Naive thymus-derived CD8-positive, alpha-beta T cell (primary cell): ENCODE measurements around the gene POU2F2. TPM values are rescaled to one million over a fixed set of nuclear protein-coding genes. Genes with fewer than 3 reads are reported as not detected.

Experiments used
- ATAC-seq, 2 donors: fragments of 150-1000 bp; cut with Tn5 transposase in 1 of 2; sonication (Bioruptor Pico), chemical (Tn5 transposase) in 1 of 2; 1 replicate in 1 of 2; 2 replicates in 1 of 2; pipeline ENCODE4 v1.10.0; 2021; ENCODE audit warnings: mild to moderate bottlenecking in 2 of 2, moderate library complexity in 2 of 2
- POLR2A ChIA-PET: fragments of 350-600 bp; sonication (Branson Sonifier 250); formaldehyde crosslinking; loops from one replicate; lab custom pipeline; 2021; ENCODE audit warnings: antibody characterized with exemption; lab: Charles Lee
- DNase-seq, 10 donors: peaks; one replicate each; pipeline versions ENCODE4 v3.0.0 to v3.0.0-alpha.2; 2020 to 2022
- H3K27ac Mint-ChIP-seq, 10 donors: one replicate each; pipeline ENCODE4 v1.8.0; 2020 to 2022; ENCODE audit warnings: mild to moderate bottlenecking in 10 of 10, mixed read lengths in 10 of 10, moderate library complexity in 4 of 10, inconsistent platforms in 1 of 10
- H3K27me3 Mint-ChIP-seq, 5 donors: one replicate each; pipeline ENCODE4 v1.8.0; 2021 to 2022; ENCODE audit warnings: mixed read lengths in 5 of 5
- H3K36me3 Mint-ChIP-seq, 3 donors: one replicate each; pipeline ENCODE4 v1.8.0; 2020 to 2022; ENCODE audit warnings: mixed read lengths in 3 of 3, mild to moderate bottlenecking in 2 of 3, inconsistent platforms in 1 of 3
- H3K4me1 Mint-ChIP-seq, 4 donors: one replicate each; pipeline ENCODE4 v1.8.0; 2021 to 2022; ENCODE audit warnings: mixed read lengths in 4 of 4
- H3K4me3 Mint-ChIP-seq, 10 donors: one replicate each; pipeline ENCODE4 v1.8.0; 2020 to 2022; ENCODE audit warnings: mild to moderate bottlenecking in 10 of 10, mixed read lengths in 10 of 10, moderate library complexity in 6 of 10, inconsistent platforms in 1 of 10
- H3K9me3 Mint-ChIP-seq, 9 donors: one replicate each; pipeline ENCODE4 v1.8.0; 2020 to 2022; ENCODE audit warnings: mixed read lengths in 9 of 9, mild to moderate bottlenecking in 3 of 9, inconsistent platforms in 1 of 9, moderate library complexity in 1 of 9
- polyA plus RNA-seq, 3 donors: library from polyadenylated mRNA; unstranded; fragments of 300-500 nt; fragmentation: Illumina TruSeq; gene quantifications; one replicate each; pipeline ENCODE4 v1.2.3, GENCODE V29; 2021
- total RNA-seq, 8 experiments: library from RNA in 2 of 8; stranded (reverse) in 2 of 8; gene quantifications; one replicate each; pipeline ENCODE4 v1.2.3 and lab custom pipeline; 2021 to 2026

The POU2F2 gene
- total and polyA plus RNA-seq, 5 experiments from 2014 or later: 2.4 to 88.5 (median 6.6) TPM

DNA sequence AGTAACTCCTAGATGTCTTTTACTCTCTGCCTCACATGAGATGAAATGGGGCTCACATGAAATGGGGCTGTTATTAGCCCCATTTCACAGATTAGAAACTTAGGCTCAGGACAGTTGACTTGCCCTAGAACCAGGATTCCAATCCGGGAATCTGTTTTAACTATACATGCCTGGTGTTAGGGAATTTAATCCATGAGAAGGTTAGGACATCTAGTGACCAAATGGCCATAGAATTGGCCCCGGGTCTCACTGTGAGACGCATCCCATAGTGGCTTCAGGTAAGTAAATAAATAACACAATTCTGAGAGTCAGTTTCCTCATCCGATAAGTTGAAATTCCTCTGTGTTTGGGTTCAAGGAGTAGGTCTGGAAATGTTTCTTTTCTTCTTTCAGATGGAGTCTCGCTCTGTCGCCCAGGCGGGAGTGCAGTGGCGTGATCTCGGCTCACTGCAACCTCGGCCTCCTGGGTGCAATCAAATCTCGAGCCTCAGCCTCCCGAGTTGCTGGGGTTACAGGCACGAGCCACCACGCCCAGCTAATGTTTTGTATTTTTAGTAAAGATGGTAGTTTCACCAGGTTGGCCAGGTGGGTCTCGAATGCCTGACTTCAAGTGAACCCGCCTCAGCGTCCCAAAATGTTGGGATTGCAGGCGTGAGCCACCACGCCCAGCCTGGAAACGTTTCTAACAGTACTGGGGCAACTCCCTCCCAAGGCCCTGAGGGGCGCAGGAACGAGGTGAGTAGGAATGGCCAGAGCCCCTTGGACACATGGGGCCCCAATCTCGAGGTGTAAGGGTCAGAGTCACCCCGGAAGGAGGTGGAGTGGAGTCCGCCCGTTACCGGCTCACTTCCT is 57.5 kb downstream of the POU2F2 start:
- Mint-ChIP-seq H3K4me1 (peaks cover 29 to 40% (median 36%) of the 10 kb centered on the region in 4 donors), H3K9me3 (no peaks in the 10 kb centered on the region), H3K27me3 (peaks cover 0 to 9% (median 0%) of the 10 kb centered on the region in 5 donors), H3K36me3 (peaks cover 0 to 13% (median 0%) of the 10 kb centered on the region in 3 donors), H3K4me3 (peak overlapping the region; percentile 93 to 99 (median 98)), H3K27ac (peak overlapping the region; percentile 98 to 100 (median 100))
- DNase-seq (peak in 1 of 10 donors; percentile 7), ATAC-seq (no peak)
- POLR2A ChIA-PET: interaction anchor here (0.6 to 0.7 kb wide), 3 partner anchors 110 to 327 kb away, joined by 3 to 4 read pairs (median 3); no protein-coding TSS in a partner anchor

DNA sequence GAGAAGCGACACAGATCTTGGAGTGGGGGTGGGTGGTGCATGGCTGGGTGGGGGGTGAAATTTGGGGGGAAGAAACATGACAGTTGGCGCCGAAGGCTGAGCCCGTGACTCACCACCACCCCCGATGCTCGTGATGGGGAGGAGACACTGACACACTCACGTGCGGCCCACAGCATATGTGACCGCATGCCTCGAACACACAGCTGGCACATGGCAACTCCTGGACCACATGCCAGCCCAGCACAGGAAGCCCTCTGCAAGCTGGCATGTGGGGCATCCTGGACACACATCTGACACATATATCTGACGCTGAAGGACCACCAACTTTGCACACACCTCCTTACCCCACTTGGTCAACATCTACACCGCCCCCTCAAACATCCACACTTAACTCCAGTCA is 61.0 kb downstream of the POU2F2 start:
- peak overlapping the region in 5 of 10 donors; percentile 49 to 71 (median 51) for H3K27ac Mint-ChIP-seq
- peaks cover 0 to 9% (median 0%) of the 10 kb centered on the region in 5 donors for H3K27me3 Mint-ChIP-seq
- H3K9me3 Mint-ChIP-seq: no peaks in the 10 kb centered on the region
- POLR2A ChIA-PET: interaction anchor here (0.8 kb wide), 1 partner anchor 19 kb away, joined by 4 read pairs; no protein-coding TSS in a partner anchor
- peaks cover 10 to 18% (median 14%) of the 10 kb centered on the region in 4 donors for H3K4me1 Mint-ChIP-seq
- H3K4me3 Mint-ChIP-seq: no peak overlapping the region
- H3K36me3 Mint-ChIP-seq: no peaks in the 10 kb centered on the region
- ATAC-seq: no peak
- DNase-seq: no peak

DNA sequence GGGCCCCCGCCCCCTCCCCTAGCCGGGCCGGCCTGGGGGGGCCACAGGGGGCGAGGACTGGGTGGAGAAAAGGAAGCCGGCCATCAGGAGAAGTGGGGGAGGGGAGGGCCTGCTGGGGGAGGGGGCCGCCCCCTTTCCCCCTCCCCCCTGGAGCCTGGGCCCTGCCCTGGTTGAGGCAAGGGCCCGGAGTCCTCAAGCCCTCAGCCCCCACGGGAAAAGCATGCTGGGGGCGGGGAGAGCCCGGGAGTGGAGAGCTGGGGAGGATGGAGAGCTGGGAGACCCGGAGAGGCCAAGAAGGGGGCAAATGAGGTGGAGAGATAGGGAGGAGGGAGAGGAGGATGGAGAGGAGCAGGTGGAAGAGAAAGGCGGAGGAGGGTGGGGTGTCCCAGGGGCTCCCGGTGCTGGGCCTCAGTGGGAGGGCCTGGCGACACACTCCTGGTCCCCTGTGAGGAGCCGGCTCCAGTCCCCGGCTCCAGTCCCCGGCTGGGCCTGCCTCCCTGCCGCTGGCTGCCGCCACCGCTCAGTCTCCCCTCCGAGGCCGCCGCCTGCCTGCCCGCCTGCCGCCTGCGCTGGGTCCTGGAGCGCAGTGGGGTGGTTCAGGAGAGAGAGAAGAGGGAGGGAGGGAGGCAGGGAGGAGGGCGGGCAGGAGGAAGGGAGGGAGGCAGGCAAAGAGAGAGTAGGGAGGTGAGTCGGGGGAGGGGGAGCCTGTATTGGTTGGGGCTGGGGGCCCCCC is 62.5 kb downstream of the POU2F2 start, which contains the start of gene GRIK5:
Gene GRIK5, minus strand, starts transcription at position 588 of the 733 bp plus-strand sequence. CDS start 4,436 bp downstream, outside the sequence.
- DNase-seq (no peak), ATAC-seq (peak; percentile 30 to 52)
- Mint-ChIP-seq H3K27ac (peak within 1 kb of the TSS in 3 of 10 donors; percentile 4 to 76 (median 22)), H3K36me3 (no peaks in the 10 kb centered on the region), H3K9me3 (no peaks in the 10 kb centered on the region), H3K27me3 (peaks cover 0 to 12% (median 0%) of the 10 kb centered on the region in 5 donors), H3K4me1 (peaks cover 0 to 5% (median 4%) of the 10 kb centered on the region in 4 donors), H3K4me3 (peak within 1 kb of the TSS in 2 of 10 donors; percentile 15 to 58)
- POLR2A ChIA-PET: interaction anchor here (0.6 kb wide), 1 partner anchor 99 kb away, joined by 4 read pairs; no protein-coding TSS in a partner anchor

DNA sequence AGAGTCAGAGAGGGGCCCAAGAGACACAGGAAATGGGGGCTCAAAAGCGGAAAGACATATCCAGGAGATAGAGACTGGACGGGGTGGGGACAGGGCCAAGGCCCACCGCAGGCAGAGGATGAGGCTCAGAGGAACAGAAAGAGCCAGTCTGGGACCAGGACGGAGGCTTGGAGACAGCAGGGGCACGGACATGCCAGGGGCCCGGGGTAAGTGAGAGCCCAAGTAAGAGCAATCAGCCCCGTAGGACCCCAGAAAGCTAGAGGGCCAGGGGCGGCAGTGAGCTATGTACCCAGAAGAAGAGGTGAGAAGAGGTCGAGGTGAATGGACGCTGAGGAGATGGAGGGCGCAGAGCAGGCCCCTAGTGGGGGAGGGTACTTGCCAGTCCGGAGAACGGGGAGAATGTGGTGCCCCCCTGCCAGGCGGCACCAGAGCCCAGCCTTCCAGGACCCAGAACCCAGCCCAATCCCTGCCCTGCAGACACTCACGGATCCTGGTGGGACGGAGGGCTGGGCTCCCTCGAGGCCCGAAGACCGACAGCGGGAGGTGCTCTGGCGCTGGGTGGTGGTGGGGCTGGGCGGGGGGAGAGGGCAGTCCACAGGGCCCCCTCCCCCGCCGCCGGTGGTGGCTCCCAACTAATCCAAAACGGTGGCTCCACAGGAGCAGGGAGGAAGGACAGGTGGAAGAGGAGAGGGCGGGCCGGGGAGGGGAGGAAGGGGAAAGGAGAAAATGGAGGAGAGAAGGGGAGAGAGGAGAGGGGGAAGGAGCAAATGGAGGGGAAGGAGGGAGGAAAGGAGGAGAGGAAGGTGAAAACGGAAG is 63.3 kb downstream of the POU2F2 start:
- peaks cover 0 to 20% (median 7%) of the 10 kb centered on the region in 5 donors for H3K27me3 Mint-ChIP-seq
- H3K4me3 Mint-ChIP-seq: no peak overlapping the region
- ATAC-seq (no peak), DNase-seq (no peak)
- H3K4me1 Mint-ChIP-seq: peaks cover 0 to 3% (median under 1%) of the 10 kb centered on the region in 4 donors
- H3K9me3 Mint-ChIP-seq: no peaks in the 10 kb centered on the region
- no peaks in the 10 kb centered on the region for H3K36me3 Mint-ChIP-seq
- POLR2A ChIA-PET: interaction anchor here (0.6 kb wide), 1 partner anchor 98 kb away, joined by 4 read pairs; no protein-coding TSS in a partner anchor
- H3K27ac Mint-ChIP-seq: no peak overlapping the region

DNA sequence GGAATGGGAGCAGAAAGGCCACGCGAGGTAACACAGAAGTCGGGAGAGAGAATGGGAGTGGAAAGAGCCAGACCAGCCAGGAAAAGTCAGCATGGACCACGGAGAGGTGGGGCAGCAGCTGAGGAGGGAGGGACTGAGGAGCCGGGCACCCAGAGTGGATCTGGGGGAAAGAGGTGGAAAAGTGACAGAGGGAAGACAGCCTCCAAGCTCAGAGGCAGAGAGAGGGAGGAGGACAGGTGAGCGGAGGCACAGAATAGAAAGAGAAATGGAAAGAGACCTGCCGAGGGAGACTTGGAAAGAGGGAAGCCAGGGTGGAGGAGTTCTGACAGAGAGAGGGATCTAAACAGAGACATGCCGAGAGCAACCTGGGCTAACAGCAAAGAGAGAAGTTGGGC is 63.9 kb downstream of the POU2F2 start:
- Mint-ChIP-seq H3K27me3 (peaks cover 0 to 23% (median 10%) of the 10 kb centered on the region in 5 donors), H3K9me3 (no peaks in the 10 kb centered on the region), H3K4me1 (peaks cover 0 to 3% (median under 1%) of the 10 kb centered on the region in 4 donors), H3K27ac (no peak overlapping the region), H3K4me3 (no peak overlapping the region), H3K36me3 (no peaks in the 10 kb centered on the region)
- DNase-seq (no peak), ATAC-seq (no peak)
- POLR2A ChIA-PET: no interaction called here

DNA sequence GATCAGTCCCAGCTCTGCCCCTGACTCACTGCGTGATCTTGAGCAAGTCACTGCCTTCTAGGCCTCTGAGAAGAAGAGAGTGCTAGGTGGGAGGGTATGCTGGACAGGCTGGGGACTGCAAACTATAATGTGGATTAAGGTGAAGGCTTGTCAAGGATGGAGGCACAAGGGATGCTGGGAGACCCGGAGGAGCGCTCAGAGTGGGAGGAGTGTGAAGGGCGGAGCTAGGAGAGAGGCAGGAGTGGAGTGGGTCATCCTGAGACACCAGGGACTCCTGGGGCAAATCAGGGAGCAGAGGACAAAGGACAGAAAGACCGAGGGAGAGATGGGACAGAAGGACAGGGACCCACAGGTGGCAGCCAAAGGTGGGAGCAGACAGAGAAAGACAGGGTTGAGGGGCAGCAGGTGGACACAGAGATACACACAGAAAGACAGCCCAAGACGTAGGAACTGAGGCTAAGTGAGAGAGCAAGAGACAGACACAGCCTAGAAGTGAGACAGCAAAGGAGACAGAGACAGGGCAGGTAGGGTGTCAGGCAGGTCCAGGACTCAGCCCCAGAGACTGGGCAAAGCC is 64.8 kb downstream of the POU2F2 start:
- ATAC-seq (no peak), DNase-seq (no peak)
- Mint-ChIP-seq H3K27me3 (peaks cover 0 to 23% (median 13%) of the 10 kb centered on the region in 5 donors), H3K36me3 (no peaks in the 10 kb centered on the region), H3K9me3 (no peaks in the 10 kb centered on the region), H3K4me1 (peaks cover 0 to 3% (median under 1%) of the 10 kb centered on the region in 4 donors), H3K4me3 (no peak overlapping the region), H3K27ac (no peak overlapping the region)
- POLR2A ChIA-PET: no interaction called here

DNA sequence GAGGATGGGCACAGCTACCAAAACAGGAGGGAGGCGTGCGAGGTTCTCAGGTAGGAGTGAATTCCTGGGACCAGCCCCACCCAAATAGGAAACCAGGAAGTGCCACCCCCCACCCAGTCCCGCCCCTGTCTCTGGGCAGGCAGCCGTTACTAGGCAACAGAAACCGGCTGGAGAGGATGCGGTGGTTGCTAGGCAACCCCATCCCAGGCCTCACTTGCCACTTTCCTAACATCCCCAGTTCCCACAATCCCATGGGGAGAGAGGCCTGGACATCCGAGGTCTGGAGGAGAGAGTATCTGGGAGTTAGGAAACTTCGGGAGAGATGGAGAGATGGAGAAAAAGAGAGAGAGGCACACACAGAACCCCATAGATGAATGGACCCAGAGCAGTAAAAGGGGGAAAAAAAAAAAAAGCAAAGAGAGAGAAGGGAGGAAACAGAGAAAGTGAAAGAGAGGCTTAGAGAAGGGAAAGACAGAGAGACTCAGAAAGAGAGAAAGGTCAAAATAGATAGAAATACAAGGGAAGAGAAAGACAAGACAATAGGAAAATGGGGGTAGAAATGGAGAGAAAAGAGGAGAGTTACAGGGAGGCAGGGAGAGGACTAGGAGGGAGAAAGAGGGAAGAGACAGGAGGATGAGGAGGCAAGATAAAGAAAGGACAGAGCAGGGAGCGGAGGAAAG is 66.0 kb downstream of the POU2F2 start:
- POLR2A ChIA-PET: no interaction called here
- peaks cover 0 to 21% (median 13%) of the 10 kb centered on the region in 5 donors for H3K27me3 Mint-ChIP-seq
- no peak overlapping the region for H3K27ac Mint-ChIP-seq
- DNase-seq (no peak), ATAC-seq (no peak)
- H3K9me3 Mint-ChIP-seq: no peaks in the 10 kb centered on the region
- no peaks in the 10 kb centered on the region for H3K36me3 Mint-ChIP-seq
- H3K4me1 Mint-ChIP-seq: peaks cover 0 to 3% (median 0%) of the 10 kb centered on the region in 4 donors
- no peak overlapping the region for H3K4me3 Mint-ChIP-seq

DNA sequence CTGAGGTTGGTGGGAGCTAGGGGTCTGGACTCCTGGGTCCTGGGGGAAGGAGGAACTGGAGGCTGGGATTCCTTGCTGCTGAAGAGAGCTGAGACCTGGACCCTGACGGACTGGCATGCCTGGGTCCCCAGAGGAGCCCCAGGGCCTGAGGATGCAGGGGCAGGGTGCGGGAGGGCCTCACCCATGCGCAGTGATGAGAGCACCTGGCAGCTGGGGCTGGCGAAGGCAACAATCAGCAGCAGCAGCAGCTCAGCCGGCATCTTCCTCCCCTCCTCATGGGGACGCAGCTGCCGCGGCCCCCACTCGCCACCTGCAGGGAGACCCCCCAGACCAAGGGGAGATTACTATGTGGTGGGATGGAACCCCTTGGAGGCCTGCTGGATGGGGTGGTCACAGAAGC is 66.7 kb downstream of the POU2F2 start:
- Mint-ChIP-seq H3K27ac (no peak overlapping the region), H3K27me3 (peaks cover 0 to 18% (median 13%) of the 10 kb centered on the region in 5 donors), H3K4me3 (no peak overlapping the region), H3K9me3 (no peaks in the 10 kb centered on the region), H3K4me1 (peaks cover 0 to 2% (median 0%) of the 10 kb centered on the region in 4 donors), H3K36me3 (no peaks in the 10 kb centered on the region)
- POLR2A ChIA-PET: no interaction called here
- no peak for DNase-seq
- no peak for ATAC-seq

DNA sequence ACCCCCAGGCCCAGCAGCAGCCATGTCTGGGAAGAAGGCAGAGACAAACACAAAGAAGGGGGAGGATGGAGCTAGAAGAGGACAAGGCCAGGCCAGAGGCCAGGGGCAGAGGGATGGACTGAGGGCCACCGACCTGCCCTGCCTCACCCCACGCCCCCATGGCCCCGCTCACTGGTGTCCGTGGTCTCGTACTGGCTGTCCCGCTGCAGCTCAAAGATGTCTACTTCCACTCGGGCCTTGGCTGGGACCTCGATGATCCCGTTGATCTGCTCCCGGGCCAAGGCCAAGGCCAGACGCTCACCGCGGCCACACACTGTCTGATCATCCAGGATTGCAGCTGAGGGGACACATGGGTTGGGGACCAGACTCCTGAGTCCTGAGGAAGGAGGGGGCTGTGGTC is 67.2 kb downstream of the POU2F2 start:
- H3K36me3 Mint-ChIP-seq: no peaks in the 10 kb centered on the region
- H3K4me1 Mint-ChIP-seq: no peaks in the 10 kb centered on the region
- H3K27ac Mint-ChIP-seq: no peak overlapping the region
- H3K4me3 Mint-ChIP-seq: no peak overlapping the region
- DNase-seq (no peak), ATAC-seq (no peak)
- H3K27me3 Mint-ChIP-seq: peaks cover 0 to 16% (median 13%) of the 10 kb centered on the region in 5 donors
- POLR2A ChIA-PET: interaction anchor here (0.6 kb wide), 1 partner anchor 35 kb away, joined by 5 read pairs; no protein-coding TSS in a partner anchor
- H3K9me3 Mint-ChIP-seq: no peaks in the 10 kb centered on the region

DNA sequence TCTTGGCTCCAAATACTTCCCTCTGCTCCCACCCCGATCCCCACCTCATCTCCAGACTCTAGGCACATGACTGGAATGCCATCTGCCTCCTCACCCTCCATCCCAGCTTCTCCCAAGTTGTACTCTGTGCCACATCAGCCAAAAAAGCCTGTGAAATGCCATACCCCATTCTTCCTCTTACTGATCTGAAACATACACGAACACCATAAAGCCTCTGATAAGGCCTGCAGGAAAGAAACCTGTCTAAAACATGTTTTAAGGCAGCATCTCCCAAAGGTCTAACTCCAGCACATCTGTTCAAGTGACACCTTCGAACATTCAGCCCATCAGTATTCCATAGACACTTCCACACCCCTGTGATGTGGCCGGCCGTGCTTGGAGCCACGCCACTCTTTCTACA is 67.8 kb downstream of the POU2F2 start:
- H3K27ac Mint-ChIP-seq: no peak overlapping the region
- POLR2A ChIA-PET: no interaction called here
- no peak overlapping the region for H3K4me3 Mint-ChIP-seq

DNA sequence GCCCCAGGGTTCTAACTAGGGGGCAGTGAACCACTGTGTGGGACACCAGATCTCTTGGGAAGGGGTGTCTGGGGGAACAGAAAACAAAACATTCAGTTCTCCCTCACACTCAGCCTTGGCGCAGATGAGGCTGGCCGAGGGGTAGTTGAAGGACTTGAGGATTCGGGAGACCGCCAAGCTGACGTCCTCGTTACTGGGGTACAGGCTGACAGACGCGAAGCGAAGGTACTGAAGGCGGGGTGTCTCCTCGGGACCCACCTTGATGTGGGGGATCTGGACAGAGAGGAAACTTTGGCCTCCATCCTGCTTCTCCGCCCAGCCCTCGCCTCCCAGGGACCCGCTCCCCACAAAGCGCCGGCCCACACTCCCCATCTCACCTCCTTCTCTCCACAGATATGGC is 69.9 kb downstream of the POU2F2 start:
- POLR2A ChIA-PET: no interaction called here
- no peaks in the 10 kb centered on the region for H3K36me3 Mint-ChIP-seq
- H3K4me1 Mint-ChIP-seq: peaks cover 0 to 2% (median 0%) of the 10 kb centered on the region in 4 donors
- H3K9me3 Mint-ChIP-seq: no peaks in the 10 kb centered on the region
- no peak overlapping the region for H3K27ac Mint-ChIP-seq
- no peak for DNase-seq
- no peak overlapping the region for H3K4me3 Mint-ChIP-seq
- peaks cover 0 to 20% (median 13%) of the 10 kb centered on the region in 5 donors for H3K27me3 Mint-ChIP-seq
- ATAC-seq: no peak

More for the DNA sequence above, 67.8 kb downstream of the POU2F2 start:
- Mint-ChIP-seq H3K27me3 (peaks cover 0 to 20% (median 13%) of the 10 kb centered on the region in 5 donors), H3K9me3 (no peaks in the 10 kb centered on the region), H3K36me3 (no peaks in the 10 kb centered on the region), H3K4me1 (no peaks in the 10 kb centered on the region)
- DNase-seq: no peak
- no peak for ATAC-seq
